H1 (cell line): ENCODE results near the gene PRSS21. TPM values are rescaled to one million over a fixed set of nuclear protein-coding genes. Genes with fewer than 3 reads are reported as not detected.

Experiments used
- CTCF ChIA-PET: fragments of 300-600 bp; sonication (Branson Sonifier 250); formaldehyde crosslinking; loops from one replicate; lab custom pipeline; 2021; ENCODE audit not compliant: partially characterized antibody; lab: Charles Lee
- POLR2A ChIA-PET: fragments of 300-600 bp; sonication (Branson Sonifier 250); formaldehyde crosslinking; loops from one replicate; lab custom pipeline; 2021; ENCODE audit warnings: inconsistent platforms; ENCODE audit not compliant: partially characterized antibody; lab: Charles Lee
- DNase-seq, 2 experiments: peaks; one replicate each; pipeline versions ENCODE4 v3.0.0 to v3.0.0-alpha.2; 2010 to 2022; ENCODE audit warnings: low spot score in 2 of 2, low read depth in 1 of 2, mixed read lengths in 1 of 2
- FAIRE-seq: peaks from 2 replicates; lab custom pipeline; 2011; peaks lifted over from hg19 to GRCh38; lab: Jason Lieb, UNC
- H2AFZ ChIP-seq: 2 replicates; pipeline ENCODE4 v1.8.1; 2012; ENCODE audit warnings: low read length, inconsistent platforms
- H2AK5ac ChIP-seq: 2 replicates; pipeline ENCODE4 v1.6.1; 2013; ENCODE audit warnings: low read depth, low read length
- H2BK120ac ChIP-seq: replicated peaks from 2 replicates; pipeline ENCODE3; 2013; ENCODE audit warnings: low read depth, low read length, inconsistent platforms
- H2BK12ac ChIP-seq: 2 replicates; pipeline ENCODE4 v1.6.1; 2013; ENCODE audit warnings: low read depth, low read length
- H2BK15ac ChIP-seq: 2 replicates; pipeline ENCODE4 v1.6.1; 2013; ENCODE audit warnings: low read length
- H2BK20ac ChIP-seq: 2 replicates; pipeline ENCODE4 v1.6.1; 2013; ENCODE audit warnings: low read length
- H2BK5ac ChIP-seq: 2 replicates; pipeline ENCODE4 v1.6.1; 2013; ENCODE audit warnings: low read depth, low read length
- H3K14ac ChIP-seq: 2 replicates; pipeline ENCODE4 v1.6.1; 2013; ENCODE audit warnings: inconsistent platforms; ENCODE audit not compliant: insufficient read length
- H3K18ac ChIP-seq: 2 replicates; pipeline ENCODE4 v1.6.1; 2013; ENCODE audit warnings: low read length; ENCODE audit errors: extremely low read depth
- H3K23ac ChIP-seq: 2 replicates; pipeline ENCODE4 v1.6.1; 2013; ENCODE audit warnings: inconsistent platforms; ENCODE audit not compliant: insufficient read length
- H3K23me2 ChIP-seq: 2 replicates; pipeline ENCODE4 v1.6.1; 2013; ENCODE audit warnings: low read depth, low read length
- H3K27ac ChIP-seq: 2 replicates; pipeline ENCODE4 v1.6.1; 2011; ENCODE audit warnings: low read depth, low read length, inconsistent platforms
- H3K27me3 ChIP-seq, 4 experiments: replicated peaks in 1 of 4; 1 replicate in 1 of 4; 2 replicates in 3 of 4; pipeline versions ENCODE4 v1.6.1 to v1.8.1; 2011 to 2013; ENCODE audit warnings: low read length in 3 of 4, mild to moderate bottlenecking in 3 of 4, inconsistent platforms in 2 of 4, mixed read lengths in 2 of 4, moderate library complexity in 1 of 4; ENCODE audit not compliant: control insufficient read depth in 3 of 4, insufficient read depth in 3 of 4; ENCODE audit errors: extremely low read depth in 1 of 4
- H3K36me3 ChIP-seq, 4 experiments: 2 replicates each; pipeline versions ENCODE4 v1.6.1 to v1.8.1; 2011 to 2013; ENCODE audit warnings: mild to moderate bottlenecking in 4 of 4, low read length in 3 of 4, moderate library complexity in 2 of 4, control low read depth in 1 of 4, inconsistent platforms in 1 of 4; ENCODE audit not compliant: insufficient read depth in 4 of 4, control insufficient read depth in 2 of 4
- H3K4ac ChIP-seq: replicated peaks from 2 replicates; pipeline ENCODE3; 2013; ENCODE audit warnings: low read length, low read depth, mixed read lengths, inconsistent platforms; ENCODE audit not compliant: insufficient read length
- H3K4me1 ChIP-seq, 4 experiments: replicated peaks in 1 of 4; 1 replicate in 1 of 4; 2 replicates in 3 of 4; pipeline versions ENCODE4 v1.6.1 to v1.8.1; 2011 to 2013; ENCODE audit warnings: low read length in 3 of 4, inconsistent platforms in 2 of 4, mixed read lengths in 1 of 4; ENCODE audit not compliant: insufficient read depth in 4 of 4, control insufficient read depth in 3 of 4
- H3K4me2 ChIP-seq, 2 experiments: 2 replicates each; pipeline versions ENCODE4 v1.6.1 to v1.8.1; 2011 to 2013; ENCODE audit warnings: low read depth in 2 of 2, low read length in 2 of 2, control low read depth in 1 of 2, inconsistent platforms in 1 of 2, mild to moderate bottlenecking in 1 of 2; ENCODE audit not compliant: insufficient read depth in 1 of 2
- H3K4me3 ChIP-seq, 4 experiments: fragments of 200-600, 300-600 bp in 1 of 4; sonication (generic), shearing (Covaris generic), sonication (Bioruptor Twin) in 1 of 4; 2 replicates each; pipeline versions ENCODE4 v1.5.1 to v1.8.1; 2011 to 2016; ENCODE audit warnings: low read length in 4 of 4, low read depth in 3 of 4, control low read depth in 2 of 4, inconsistent platforms in 2 of 4, mild to moderate bottlenecking in 2 of 4, mixed read lengths in 1 of 4, moderate library complexity in 1 of 4; ENCODE audit not compliant: insufficient read depth in 2 of 4; ENCODE audit errors: extremely low read depth in 1 of 4
- H3K56ac ChIP-seq: replicated peaks from 2 replicates; pipeline ENCODE3; 2013; ENCODE audit warnings: low read depth, mild to moderate bottlenecking, mixed read lengths, low read length, inconsistent platforms; ENCODE audit not compliant: insufficient read length
- H3K79me1 ChIP-seq: 2 replicates; pipeline ENCODE4 v1.6.1; 2013; ENCODE audit warnings: low read depth, low read length, control low read depth
- H3K79me2 ChIP-seq, 2 experiments: 2 replicates each; pipeline versions ENCODE4 v1.6.1 to v1.8.1; 2012 to 2013; ENCODE audit warnings: low read length in 2 of 2, mild to moderate bottlenecking in 2 of 2, inconsistent platforms in 1 of 2; ENCODE audit not compliant: insufficient read depth in 2 of 2, control insufficient read depth in 1 of 2
- H3K9ac ChIP-seq, 4 experiments: replicated peaks in 1 of 4; 1 replicate in 1 of 4; 2 replicates in 3 of 4; pipeline versions ENCODE4 v1.6.1 to v1.8.1; 2011 to 2013; ENCODE audit warnings: low read depth in 3 of 4, low read length in 3 of 4, control low read depth in 2 of 4, mild to moderate bottlenecking in 2 of 4, moderate library complexity in 2 of 4, inconsistent platforms in 1 of 4; ENCODE audit errors: extremely low read depth in 1 of 4
- H3K9me3 ChIP-seq, 2 experiments: 2 replicates each; pipeline versions ENCODE4 v1.6.1 to v1.8.1; 2012 to 2013; ENCODE audit warnings: mild to moderate bottlenecking in 2 of 2, moderate library complexity in 2 of 2, control low read depth in 1 of 2, inconsistent platforms in 1 of 2, low read depth in 1 of 2, low read length in 1 of 2, mixed read lengths in 1 of 2; ENCODE audit not compliant: insufficient read depth in 2 of 2
- H4K20me1 ChIP-seq, 2 experiments: replicated peaks in 1 of 2; 2 replicates each; pipeline versions ENCODE3 to v1.8.1; 2011 to 2013; ENCODE audit warnings: inconsistent platforms in 2 of 2, low read length in 2 of 2, mild to moderate bottlenecking in 1 of 2; ENCODE audit not compliant: insufficient read depth in 2 of 2, control insufficient read depth in 1 of 2
- H4K5ac ChIP-seq: 2 replicates; pipeline ENCODE4 v1.6.1; 2013; ENCODE audit warnings: low read length, low read depth, mixed read lengths, inconsistent platforms; ENCODE audit not compliant: insufficient read length
- H4K8ac ChIP-seq: 2 replicates; pipeline ENCODE4 v1.8.0; 2013; ENCODE audit warnings: mild to moderate bottlenecking, moderate library complexity, low read length, inconsistent platforms; ENCODE audit not compliant: insufficient read depth; ENCODE audit errors: extremely low read depth
- H4K91ac ChIP-seq: replicated peaks from 2 replicates; pipeline ENCODE3; 2013; ENCODE audit warnings: low read length, mixed read lengths, inconsistent platforms; ENCODE audit not compliant: insufficient read length
- ASH2L ChIP-seq: fragments of 200-600, 300-600 bp; sonication (generic); IDR thresholded peaks from one replicate; pipeline ENCODE4 v1.7.1; 2017; ENCODE audit warnings: low read length
- BRCA1 ChIP-seq: IDR thresholded peaks from 2 replicates; pipeline ENCODE4 v1.6.1; 2012; ENCODE audit warnings: low read depth, low read length, improper control_type of control experiment
- JUN ChIP-seq: IDR thresholded peaks from 2 replicates; pipeline ENCODE4 v1.6.1; 2011; ENCODE audit warnings: low read depth, mild to moderate bottlenecking, improper control_type of control experiment, low read length
- KDM4A ChIP-seq: IDR thresholded peaks from one replicate; pipeline ENCODE4 v1.7.1; 2012; ENCODE audit warnings: low read depth, mild to moderate bottlenecking, moderate library complexity, low read length, inconsistent platforms; ENCODE audit not compliant: severe bottlenecking
- NRF1 ChIP-seq: IDR thresholded peaks from 2 replicates; pipeline ENCODE4 v1.6.1; 2011; ENCODE audit warnings: mild to moderate bottlenecking, low read depth, low read length, improper control_type of control experiment
- PHF8 ChIP-seq: fragments of 200-600 bp; sonication (generic); conservative IDR thresholded peaks from 2 replicates; pipeline ENCODE4 v1.7.1; 2012; ENCODE audit warnings: low read depth, mild to moderate bottlenecking, inconsistent platforms, low read length, moderate library complexity
- POLR2A ChIP-seq, 2 experiments: IDR thresholded peaks; 1 replicate in 1 of 2; 2 replicates in 1 of 2; pipeline ENCODE4 v1.6.1; 2011; ENCODE audit warnings: low read depth in 2 of 2, low read length in 2 of 2, mild to moderate bottlenecking in 2 of 2; ENCODE audit errors: control extremely low read depth in 1 of 2
- RFX5 ChIP-seq: IDR thresholded peaks from 2 replicates; pipeline ENCODE4 v1.6.1; 2011; ENCODE audit warnings: low read depth, low read length, improper control_type of control experiment, borderline replicate concordance
- TAF7 ChIP-seq: optimal IDR thresholded peaks from 2 replicates; pipeline ENCODE3; 2011; ENCODE audit warnings: low read depth, mild to moderate bottlenecking, inconsistent platforms, low read length, moderate library complexity, borderline replicate concordance
- TEAD4 ChIP-seq: IDR thresholded peaks from 2 replicates; pipeline ENCODE4 v1.6.1; 2012; ENCODE audit warnings: low read depth, low read length, inconsistent platforms, mixed read lengths
- ZNF274 ChIP-seq: IDR thresholded peaks from 2 replicates; pipeline ENCODE4 v1.7.0; 2012; ENCODE audit warnings: low read length, borderline replicate concordance; ENCODE audit errors: extremely low read depth
- WGBS, 2 experiments: shearing (Covaris generic) in 1 of 2; methylation state at CpG; one replicate each; pipeline versions ENCODE4 v1.1.6 to v1.1.7; 2013 to 2015; ENCODE audit warnings: low lambda C conversion rate in 2 of 2, mixed read lengths in 2 of 2, inconsistent platforms in 1 of 2, low coverage in 1 of 2, missing lambda C conversion rate in 1 of 2; ENCODE audit not compliant: insufficient replicate concordance in 2 of 2, insufficient coverage in 1 of 2, insufficient read length in 1 of 2; ENCODE audit errors: extremely low coverage in 1 of 2, missing lambda C conversion rate in 1 of 2; 5-methylcytosine and 5-hydroxymethylcytosine counted together
- polyA plus RNA-seq, 7 experiments: library from polyadenylated mRNA; depleted of rRNA in 3 of 7; stranded (reverse) in 5 of 7; unstranded in 2 of 7; fragments of >200 nt in 5 of 7; fragments of 200-250 nt in 2 of 7; gene quantifications; 1 replicate in 5 of 7; 2 replicates in 1 of 7; 4 replicates in 1 of 7; pipeline versions ENCODE4 v1.2.1 to v1.2.3, GENCODE V29; 2011 to 2013; ENCODE audit warnings: missing spikeins in 2 of 7, mixed read lengths in 2 of 7
- total RNA-seq: library from RNA; stranded (reverse); fragmentation: NEBNext Ultra II Directional; extraction: Animal tissue kit (Norgen Biotek cat#: 25700); gene quantifications from 2 replicates; pipeline ENCODE4 v1.2.1, GENCODE V29; 2021

Gene PRSS21
- total and polyA plus RNA-seq, 2 of the 8 experiments (the other 6 are each of a cell fraction or from before 2014, with no cell fraction given) = 0.76 to 1.0 TPM

GRCh38 chr16:2792940-2793339 lies 24.1 kb upstream of the PRSS21 start:
- Histone ChIP-seq H3K4ac (no peak overlapping the region), H2AFZ (no peak overlapping the region), H3K56ac (no peak overlapping the region), H4K5ac (no peak overlapping the region), H3K23me2 (no peaks in the 10 kb centered on the region), H3K9ac (no peak overlapping the region), H2BK120ac (no peak overlapping the region), H3K9me3 (no peaks in the 10 kb centered on the region), H3K79me2 (no peaks in the 10 kb centered on the region), H3K27ac (no peak overlapping the region), H4K8ac (no peak overlapping the region), H2BK5ac (no peak overlapping the region), H3K4me2 (no peak overlapping the region), H4K91ac (no peak overlapping the region), H3K14ac (no peak overlapping the region), H2BK20ac (no peak overlapping the region), H3K79me1 (no peaks in the 10 kb centered on the region), H3K36me3 (no peaks in the 10 kb centered on the region), H3K18ac (no peak overlapping the region), H2BK15ac (no peak overlapping the region), H3K4me1 (0 out of 7 replicates have a peak, but pooled peaks cover 0 to 3% (median 0%) of the 10 kb centered on the region in 4 experiments), H3K4me3 (no peak overlapping the region), H2BK12ac (no peak overlapping the region), H3K27me3 (no peaks in the 10 kb centered on the region; a peak in 1 of 7 replicates), H2AK5ac (no peak overlapping the region), H4K20me1 (no peaks in the 10 kb centered on the region), H3K23ac (no peak overlapping the region)
- no peak for TF ChIP-seq KDM4A
- no peak for TF ChIP-seq TEAD4
- TF ChIP-seq BRCA1 = no peak
- no peak for TF ChIP-seq ASH2L
- TF ChIP-seq NRF1 = no peak
- TF ChIP-seq JUN = no peak
- TF ChIP-seq ZNF274 = no peak
- no peak for TF ChIP-seq PHF8
- no peak for TF ChIP-seq POLR2A (IDR thresholded peaks at IDR 0.05; ENCODE audit: control extremely low read depth in 1 of 2, low read depth in 2 of 2, low read length in 2 of 2)
- TF ChIP-seq TAF7 = no peak
- no peak for TF ChIP-seq RFX5
- DNase-seq = no peak
- 91% methylated on average over 10 of the region's 10 CpGs; no CpG with 5 or more reads in 1 of the 2 experiments for WGBS, 2 experiments
- CTCF ChIA-PET = interaction anchor here (1.1 to 1.5 kb wide), 3 partner anchors 10 to 144 kb away, joined by 3 to 6 read pairs (median 3); no protein-coding TSS in a partner anchor
- POLR2A ChIA-PET = interaction anchor here (1.2 to 1.6 kb wide), 2 partner anchors 16 to 17 kb away, joined by 3 read pairs; partner anchors contain the start of gene ELOB
- no peak for FAIRE-seq
